Tibial nerve (tissue), 3 donors: ENCODE measurements around the gene CDH13.

ENCODE experiments used
- POLR2A ChIP-seq, 2 donors: fragments of 450-650 bp; IDR thresholded peaks; one replicate each; pipeline ENCODE4 v1.6.1; 2017; ENCODE audit warnings: antibody characterized with exemption in 2 of 2, mild to moderate bottlenecking in 2 of 2, moderate library complexity in 2 of 2
- TF ChIP-seq, protein P1 (sequence below), 5 experiments: fragments of 200-600 bp in 3 of 5; fragments of 450-650 bp in 2 of 5; sonication (generic) in 3 of 5; IDR thresholded peaks; one replicate each; pipeline ENCODE4 v1.5.1; 2016 to 2019; ENCODE audit warnings: antibody characterized with exemption in 5 of 5, mild to moderate bottlenecking in 3 of 5, moderate library complexity in 2 of 5

DNA sequence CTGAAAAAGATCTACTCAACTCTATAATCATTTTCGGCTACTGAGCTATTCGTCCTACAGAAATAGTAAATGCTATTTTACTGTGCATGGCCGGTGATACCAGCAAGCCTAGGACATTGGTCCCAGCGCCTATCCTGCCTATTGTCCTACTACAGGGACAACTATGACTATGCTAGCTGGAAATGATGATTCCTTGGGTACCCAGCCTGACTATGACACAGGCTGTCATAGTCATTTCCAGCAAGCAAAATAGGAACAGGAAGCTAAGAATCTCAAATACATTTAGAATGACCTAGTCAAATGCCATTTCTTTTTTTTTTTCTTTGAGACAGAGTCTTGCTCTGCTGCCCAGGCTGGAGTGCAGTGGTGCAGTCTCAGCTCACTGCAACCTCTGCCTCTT, 1147.3 kb downstream of the CDH13 start:
- TF ChIP-seq, protein P1, sequence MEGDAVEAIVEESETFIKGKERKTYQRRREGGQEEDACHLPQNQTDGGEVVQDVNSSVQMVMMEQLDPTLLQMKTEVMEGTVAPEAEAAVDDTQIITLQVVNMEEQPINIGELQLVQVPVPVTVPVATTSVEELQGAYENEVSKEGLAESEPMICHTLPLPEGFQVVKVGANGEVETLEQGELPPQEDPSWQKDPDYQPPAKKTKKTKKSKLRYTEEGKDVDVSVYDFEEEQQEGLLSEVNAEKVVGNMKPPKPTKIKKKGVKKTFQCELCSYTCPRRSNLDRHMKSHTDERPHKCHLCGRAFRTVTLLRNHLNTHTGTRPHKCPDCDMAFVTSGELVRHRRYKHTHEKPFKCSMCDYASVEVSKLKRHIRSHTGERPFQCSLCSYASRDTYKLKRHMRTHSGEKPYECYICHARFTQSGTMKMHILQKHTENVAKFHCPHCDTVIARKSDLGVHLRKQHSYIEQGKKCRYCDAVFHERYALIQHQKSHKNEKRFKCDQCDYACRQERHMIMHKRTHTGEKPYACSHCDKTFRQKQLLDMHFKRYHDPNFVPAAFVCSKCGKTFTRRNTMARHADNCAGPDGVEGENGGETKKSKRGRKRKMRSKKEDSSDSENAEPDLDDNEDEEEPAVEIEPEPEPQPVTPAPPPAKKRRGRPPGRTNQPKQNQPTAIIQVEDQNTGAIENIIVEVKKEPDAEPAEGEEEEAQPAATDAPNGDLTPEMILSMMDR (IDR thresholded peaks at IDR 0.05): no peak
- no peak for TF ChIP-seq POLR2A (IDR thresholded peaks at IDR 0.05)
